HCT116 (cell line): ENCODE results near the gene ELAPOR2. TPM values are rescaled to one million over a fixed set of nuclear protein-coding genes. Genes with fewer than 3 reads are reported as not detected.

Source experiments
- ATAC-seq: fragments of 200-7000 bp; cut with Tn5 transposase; 2 replicates; pipeline ENCODE4 v1.9.1; 2020; ENCODE audit warnings: mild to moderate bottlenecking, moderate library complexity
- BruUV-seq: library from RNA; stranded (reverse); fragments of 400-500 nt; replicated peaks from 2 replicates; lab custom pipeline; 2021; lab: Mats Ljungman, UMichigan
- CTCF ChIA-PET: fragments of 300-600 bp; sonication (Branson Sonifier 250); formaldehyde crosslinking; loops from one replicate; lab custom pipeline; 2021; ENCODE audit warnings: antibody characterized with exemption; lab: Charles Lee
- POLR2A ChIA-PET: fragments of 300-600, 350-600 bp; sonication (Branson Sonifier 250); formaldehyde crosslinking; loops from one replicate; lab custom pipeline; 2021; ENCODE audit warnings: antibody characterized with exemption; lab: Charles Lee
- RAD21 ChIA-PET, 2 experiments: fragments of 300-600 bp; sonication (Branson Sonifier 250); formaldehyde crosslinking; loops; one replicate each; lab custom pipeline; 2023; ENCODE audit warnings: low total read pairs in 2 of 2; ENCODE audit not compliant: uncharacterized antibody in 2 of 2, unreplicated experiment in 2 of 2, low non-redundant PET in 1 of 2; lab: Charles Lee
- DNase-seq: peaks from one replicate; pipeline ENCODE4 v3.0.0-alpha.2; 2010; ENCODE audit warnings: low read depth, low spot score
- H2AFZ ChIP-seq: fragments of 200-600 bp; shearing (Covaris generic), sonication (generic); 2 replicates; pipeline ENCODE4 v1.6.1; 2017; ENCODE audit warnings: low read depth, mixed run types, mixed read lengths, antibody characterized with exemption, low read length; ENCODE audit not compliant: poor library complexity, severe bottlenecking
- H3K27ac ChIP-seq: 2 replicates; pipeline ENCODE4 v1.5.1; 2012; ENCODE audit warnings: low read depth, low read length
- H3K27me3 ChIP-seq: fragments of 200-600 bp; sonication (generic); 2 replicates; pipeline ENCODE4 v1.6.1; 2016; ENCODE audit warnings: mixed run types, low read length, mixed read lengths; ENCODE audit not compliant: insufficient read depth
- H3K36me3 ChIP-seq, 2 experiments: fragments of 200-500 bp in 1 of 2; fragments of 200-600 bp in 1 of 2; sonication (Bioruptor generic) in 1 of 2; sonication (generic) in 1 of 2; 2 replicates each; pipeline versions ENCODE4 v1.5.1 to v1.6.1; 2014 to 2016; ENCODE audit warnings: low read length in 2 of 2, inconsistent platforms in 1 of 2, mixed read lengths in 1 of 2, mixed run types in 1 of 2; ENCODE audit not compliant: insufficient read depth in 2 of 2, control insufficient read depth in 1 of 2
- H3K4me1 ChIP-seq, 2 experiments: fragments of 200-600 bp in 1 of 2; sonication (generic) in 1 of 2; 2 replicates each; pipeline versions ENCODE4 v1.5.1 to v1.6.1; 2012 to 2017; ENCODE audit warnings: low read length in 2 of 2, inconsistent platforms in 1 of 2, mild to moderate bottlenecking in 1 of 2, mixed read lengths in 1 of 2, mixed run types in 1 of 2, moderate library complexity in 1 of 2; ENCODE audit not compliant: insufficient read depth in 2 of 2, control insufficient read depth in 1 of 2
- H3K4me2 ChIP-seq: fragments of 200-600 bp; sonication (generic); 2 replicates; pipeline ENCODE4 v1.6.1; 2017; ENCODE audit warnings: mixed run types, low read length, mixed read lengths
- H3K4me3 ChIP-seq, 2 experiments: fragments of 200-600 bp in 1 of 2; sonication (generic) in 1 of 2; replicated peaks in 1 of 2; 2 replicates each; pipeline ENCODE4 v1.5.1; 2011 to 2016; ENCODE audit warnings: low read length in 2 of 2, control low read depth in 1 of 2, low read depth in 1 of 2, mild to moderate bottlenecking in 1 of 2, mixed read lengths in 1 of 2, mixed run types in 1 of 2
- H3K79me2 ChIP-seq: fragments of 200-600 bp; sonication (generic); 2 replicates; pipeline ENCODE4 v1.6.1; 2017; ENCODE audit warnings: mild to moderate bottlenecking, mixed run types, low read length, moderate library complexity, mixed read lengths; ENCODE audit not compliant: insufficient read depth
- H3K9ac ChIP-seq: fragments of 200-600 bp; sonication (generic); 2 replicates; pipeline ENCODE4 v1.6.1; 2016; ENCODE audit warnings: low read length, mixed read lengths
- H3K9me2 ChIP-seq: fragments of 200-600 bp; sonication (generic), shearing (Covaris generic); 2 replicates; pipeline ENCODE4 v1.6.1; 2017; ENCODE audit warnings: mixed run types, mild to moderate bottlenecking, moderate library complexity; ENCODE audit not compliant: insufficient read depth
- H3K9me3 ChIP-seq, 2 experiments: fragments of 200-500 bp in 1 of 2; fragments of 200-600 bp in 1 of 2; sonication (Bioruptor generic) in 1 of 2; sonication (generic) in 1 of 2; 2 replicates each; pipeline ENCODE4 v1.6.1; 2014 to 2017; ENCODE audit warnings: low read length in 2 of 2, mixed read lengths in 2 of 2, inconsistent platforms in 1 of 2, low read depth in 1 of 2, mild to moderate bottlenecking in 1 of 2, mixed run types in 1 of 2, moderate library complexity in 1 of 2; ENCODE audit not compliant: control insufficient read depth in 1 of 2, insufficient read depth in 1 of 2
- H4K20me1 ChIP-seq: fragments of 200-600 bp; sonication (generic), shearing (Covaris generic); 2 replicates; pipeline ENCODE4 v1.6.1; 2017; ENCODE audit warnings: mixed run types, mild to moderate bottlenecking, moderate library complexity; ENCODE audit not compliant: insufficient read depth
- CBX3 ChIP-seq: IDR thresholded peaks from 2 replicates; pipeline ENCODE4 v1.6.1; 2012; ENCODE audit warnings: low read depth
- EGR1 ChIP-seq: IDR thresholded peaks from 2 replicates; pipeline ENCODE4 v1.6.1; 2012; ENCODE audit warnings: low read depth
- EZH2phosphoT487 ChIP-seq: fragments of 200-600 bp; IDR thresholded peaks from 2 replicates; pipeline ENCODE4 v1.6.1; 2018; ENCODE audit warnings: antibody characterized with exemption, borderline replicate concordance
- MAX ChIP-seq: IDR thresholded peaks from 2 replicates; pipeline ENCODE4 v1.6.1; 2012
- REST ChIP-seq: IDR thresholded peaks from 2 replicates; pipeline ENCODE4 v1.6.1; 2012; ENCODE audit warnings: low read depth
- SRF ChIP-seq: IDR thresholded peaks from 2 replicates; pipeline ENCODE4 v1.6.1; 2012; ENCODE audit warnings: low read depth
- ZBTB33 ChIP-seq: IDR thresholded peaks from 2 replicates; pipeline ENCODE4 v1.6.1; 2011; ENCODE audit warnings: mild to moderate bottlenecking, low read length, moderate library complexity; ENCODE audit not compliant: insufficient replicate concordance; ENCODE audit errors: extremely low read depth
- ZFX ChIP-seq: fragments of 450-650 bp; IDR thresholded peaks from 2 replicates; pipeline ENCODE4 v1.6.1; 2017
- intact Hi-C: fragments of 100-400 bp; cut with micrococcal nuclease; formaldehyde crosslinking; loops from 2 replicates; pipeline ENCODE4 v1.10.0; 2022
- total RNA-seq: library from RNA; stranded (reverse); gene quantifications from one replicate; pipeline ENCODE4 v1.2.1, GENCODE V29; 2021; ENCODE audit not compliant: unreplicated experiment

The ELAPOR2 gene
- total RNA-seq, 1 experiment from 2014 or later, result 26.0 TPM

- DNase-seq, result no peak
- Histone ChIP-seq H3K4me2 (no peak overlapping the region), H4K20me1 (no peaks in the 10 kb centered on the region), H2AFZ (no peak overlapping the region), H3K9me3 (no peaks in the 10 kb centered on the region), H3K4me3 (no peak overlapping the region), H3K4me1 (no peaks in the 10 kb centered on the region), H3K9ac (no peak overlapping the region), H3K9me2 (no peaks in the 10 kb centered on the region), H3K79me2 (no peaks in the 10 kb centered on the region), H3K36me3 (no peaks in the 10 kb centered on the region), H3K27me3 (no peaks in the 10 kb centered on the region), H3K27ac (no peak overlapping the region)
- ChIA-PET POLR2A (no interaction called here), CTCF (no interaction called here), RAD21 (no interaction called here)
- TF ChIP-seq SRF, result no peak
- no peak for TF ChIP-seq ZBTB33
- TF ChIP-seq ZFX, result no peak
- no peak for TF ChIP-seq REST
- TF ChIP-seq EGR1, result no peak
- TF ChIP-seq EZH2phosphoT487, result no peak
- no peak for TF ChIP-seq CBX3
- TF ChIP-seq MAX, result no peak
- BruUV-seq, result no TSS peak
- ATAC-seq, result no peak
- intact Hi-C loops, result no loop called here
Measured at GRCh38 chr7:87092568-87093091, 33.2 kb upstream of the ELAPOR2 start.
